ENCODE data around the gene DRAP1. TPM values are rescaled to one million over a fixed set of nuclear protein-coding genes. Genes with fewer than 3 reads are reported as not detected.

The DRAP1 gene
- total RNA-seq, 1 donor from 2014 or later = 59.2 TPM

DNA sequence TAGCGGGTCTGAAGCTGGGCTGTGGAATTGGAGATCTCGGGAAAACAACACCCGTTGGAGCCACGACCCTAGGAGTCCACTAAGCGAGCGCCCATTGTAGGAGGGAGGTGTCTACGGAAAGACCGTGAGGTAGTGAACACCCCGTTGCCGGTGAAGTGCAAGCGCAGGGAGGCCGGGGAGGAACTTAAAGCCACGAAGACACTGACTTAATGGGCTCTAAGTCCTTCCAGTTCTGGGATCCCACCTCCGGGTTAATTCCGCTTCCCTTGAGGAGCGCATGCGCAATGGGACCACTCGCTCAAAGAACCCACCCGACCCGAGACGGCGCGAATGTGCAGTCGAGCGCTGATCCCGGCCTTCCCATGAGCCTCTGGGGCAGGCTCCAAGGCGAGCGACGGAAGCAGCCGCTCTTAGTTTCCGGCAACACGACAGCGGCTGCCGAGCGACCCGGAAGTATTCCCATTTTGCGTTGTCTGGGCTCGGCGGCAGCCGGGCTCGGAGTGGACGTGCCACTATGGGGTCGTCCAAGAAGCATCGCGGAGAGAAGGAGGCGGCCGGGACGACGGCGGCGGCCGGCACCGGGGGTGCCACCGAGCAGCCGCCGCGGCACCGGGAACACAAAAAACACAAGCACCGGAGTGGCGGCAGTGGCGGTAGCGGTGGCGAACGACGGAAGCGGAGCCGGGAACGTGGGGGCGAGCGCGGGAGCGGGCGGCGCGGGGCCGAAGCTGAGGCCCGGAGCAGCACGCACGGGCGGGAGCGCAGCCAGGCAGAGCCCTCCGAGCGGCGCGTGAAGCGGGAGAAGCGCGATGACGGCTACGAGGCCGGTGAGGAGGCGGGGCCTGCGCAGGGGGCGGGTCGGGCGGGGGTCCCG lies 42.3 kb downstream of the DRAP1 start, which contains the start of gene SART1:
Gene SART1 (plus strand): TSS at position 468 of the 874 bp plus-strand sequence. CDS start 47 bp downstream, at position 515.
- peak within 1 kb of the TSS; percentile 78 for H3K27ac ChIP-seq
- no peaks in the 10 kb centered on the region for H3K27me3 ChIP-seq
- H3K36me3 ChIP-seq = peaks cover 0 to 25% of the 10 kb centered on the region in 2 donors
- peak in 1 of 2 donors; percentile 96 for DNase-seq (ENCODE audit: extremely low spot score in 2 of 2)
- H3K9me3 ChIP-seq = no peaks in the 10 kb centered on the region
- peak within 1 kb of the TSS; percentile 89 to 95 for H3K4me3 ChIP-seq
- intact Hi-C loops (cut with DNase I) = loop anchor here (5.0 kb wide), 1 partner anchor 39 kb away; no protein-coding TSS in a partner anchor
- TF ChIP-seq POLR2AphosphoS5 (IDR thresholded peaks at IDR 0.05; ENCODE audit: insufficient read depth in 1 of 2, low read depth in 1 of 2) (peak; percentile 94 to 100), POLR2A (IDR thresholded peaks at IDR 0.05) (peak in 1 of 2 donors; percentile 29)
- TF ChIP-seq, protein P1, sequence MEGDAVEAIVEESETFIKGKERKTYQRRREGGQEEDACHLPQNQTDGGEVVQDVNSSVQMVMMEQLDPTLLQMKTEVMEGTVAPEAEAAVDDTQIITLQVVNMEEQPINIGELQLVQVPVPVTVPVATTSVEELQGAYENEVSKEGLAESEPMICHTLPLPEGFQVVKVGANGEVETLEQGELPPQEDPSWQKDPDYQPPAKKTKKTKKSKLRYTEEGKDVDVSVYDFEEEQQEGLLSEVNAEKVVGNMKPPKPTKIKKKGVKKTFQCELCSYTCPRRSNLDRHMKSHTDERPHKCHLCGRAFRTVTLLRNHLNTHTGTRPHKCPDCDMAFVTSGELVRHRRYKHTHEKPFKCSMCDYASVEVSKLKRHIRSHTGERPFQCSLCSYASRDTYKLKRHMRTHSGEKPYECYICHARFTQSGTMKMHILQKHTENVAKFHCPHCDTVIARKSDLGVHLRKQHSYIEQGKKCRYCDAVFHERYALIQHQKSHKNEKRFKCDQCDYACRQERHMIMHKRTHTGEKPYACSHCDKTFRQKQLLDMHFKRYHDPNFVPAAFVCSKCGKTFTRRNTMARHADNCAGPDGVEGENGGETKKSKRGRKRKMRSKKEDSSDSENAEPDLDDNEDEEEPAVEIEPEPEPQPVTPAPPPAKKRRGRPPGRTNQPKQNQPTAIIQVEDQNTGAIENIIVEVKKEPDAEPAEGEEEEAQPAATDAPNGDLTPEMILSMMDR (IDR thresholded peaks at IDR 0.05) = peak in 1 of 3 experiments; percentile 31
- peaks cover 33% of the 10 kb centered on the region for H3K4me1 ChIP-seq

DNA sequence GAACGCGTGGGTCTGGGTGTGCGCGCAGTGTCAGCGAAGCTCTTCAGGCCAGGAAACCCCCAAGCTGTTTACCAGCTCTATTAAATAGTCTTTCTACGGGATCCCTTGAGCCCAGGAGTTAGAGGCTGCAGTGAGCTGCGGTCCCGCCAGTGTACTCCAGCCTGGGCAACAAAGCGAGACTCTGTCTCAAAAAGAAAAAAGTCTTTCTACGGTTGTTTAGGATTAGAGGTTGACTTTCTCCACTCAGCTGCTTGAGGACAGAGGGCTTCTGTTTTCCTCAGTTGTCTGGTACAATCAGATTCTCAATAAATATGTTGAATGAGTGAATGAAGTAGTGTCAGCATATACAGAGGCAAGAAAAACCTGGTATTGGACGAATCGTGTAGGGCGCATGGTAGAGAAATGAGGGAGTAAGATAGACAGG lies 42.9 kb downstream of the DRAP1 start:
- Histone ChIP-seq H3K4me1 (peaks cover 33% of the 10 kb centered on the region), H3K36me3 (peaks cover 0 to 32% of the 10 kb centered on the region in 2 donors), H3K4me3 (peak overlapping the region; percentile 89 to 95), H3K27ac (peak overlapping the region; percentile 78), H3K9me3 (no peaks in the 10 kb centered on the region), H3K27me3 (no peaks in the 10 kb centered on the region)
- no peak for TF ChIP-seq POLR2A (IDR thresholded peaks at IDR 0.05)
- TF ChIP-seq, protein P1 (IDR thresholded peaks at IDR 0.05) = no peak
- no peak for TF ChIP-seq POLR2AphosphoS5 (IDR thresholded peaks at IDR 0.05; ENCODE audit: insufficient read depth in 1 of 2, low read depth in 1 of 2)
- intact Hi-C loops (cut with DNase I) = loop anchor here (5.0 kb wide), 1 partner anchor 40 kb away; no protein-coding TSS in a partner anchor
- DNase-seq (ENCODE audit: extremely low spot score in 2 of 2) = no peak

DNA sequence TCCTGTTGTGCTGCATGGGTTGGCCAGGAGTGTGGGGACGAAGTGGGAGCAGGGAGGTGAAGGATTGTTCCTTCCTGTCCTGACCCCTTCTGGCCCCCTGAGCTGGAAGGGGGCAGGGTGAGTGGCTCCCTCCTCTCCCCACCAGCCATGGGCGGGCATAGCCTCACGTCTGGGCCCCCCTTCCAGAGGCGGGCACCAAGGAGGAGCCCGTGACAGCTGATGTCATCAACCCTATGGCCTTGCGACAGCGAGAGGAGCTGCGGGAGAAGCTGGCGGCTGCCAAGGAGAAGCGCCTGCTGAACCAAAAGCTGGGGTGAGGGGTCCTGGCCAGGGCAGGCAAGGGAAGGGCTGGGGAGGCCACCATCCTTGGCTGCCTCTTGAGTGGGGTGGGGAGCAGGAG lies 45.7 kb downstream of the DRAP1 start:
- DNase-seq (ENCODE audit: extremely low spot score in 2 of 2) = no peak
- intact Hi-C loops (cut with DNase I) = loop anchor here (5.0 kb wide), 1 partner anchor 43 kb away; no protein-coding TSS in a partner anchor
- Histone ChIP-seq H3K4me1 (peaks cover 33% of the 10 kb centered on the region), H3K27ac (no peak overlapping the region), H3K27me3 (no peaks in the 10 kb centered on the region), H3K36me3 (peaks cover 5 to 59% of the 10 kb centered on the region in 2 donors), H3K9me3 (no peaks in the 10 kb centered on the region), H3K4me3 (no peak overlapping the region)
- no peak for TF ChIP-seq POLR2A (IDR thresholded peaks at IDR 0.05)
- TF ChIP-seq, protein P1 (IDR thresholded peaks at IDR 0.05) = no peak
- no peak for TF ChIP-seq POLR2AphosphoS5 (IDR thresholded peaks at IDR 0.05; ENCODE audit: insufficient read depth in 1 of 2, low read depth in 1 of 2)

DNA sequence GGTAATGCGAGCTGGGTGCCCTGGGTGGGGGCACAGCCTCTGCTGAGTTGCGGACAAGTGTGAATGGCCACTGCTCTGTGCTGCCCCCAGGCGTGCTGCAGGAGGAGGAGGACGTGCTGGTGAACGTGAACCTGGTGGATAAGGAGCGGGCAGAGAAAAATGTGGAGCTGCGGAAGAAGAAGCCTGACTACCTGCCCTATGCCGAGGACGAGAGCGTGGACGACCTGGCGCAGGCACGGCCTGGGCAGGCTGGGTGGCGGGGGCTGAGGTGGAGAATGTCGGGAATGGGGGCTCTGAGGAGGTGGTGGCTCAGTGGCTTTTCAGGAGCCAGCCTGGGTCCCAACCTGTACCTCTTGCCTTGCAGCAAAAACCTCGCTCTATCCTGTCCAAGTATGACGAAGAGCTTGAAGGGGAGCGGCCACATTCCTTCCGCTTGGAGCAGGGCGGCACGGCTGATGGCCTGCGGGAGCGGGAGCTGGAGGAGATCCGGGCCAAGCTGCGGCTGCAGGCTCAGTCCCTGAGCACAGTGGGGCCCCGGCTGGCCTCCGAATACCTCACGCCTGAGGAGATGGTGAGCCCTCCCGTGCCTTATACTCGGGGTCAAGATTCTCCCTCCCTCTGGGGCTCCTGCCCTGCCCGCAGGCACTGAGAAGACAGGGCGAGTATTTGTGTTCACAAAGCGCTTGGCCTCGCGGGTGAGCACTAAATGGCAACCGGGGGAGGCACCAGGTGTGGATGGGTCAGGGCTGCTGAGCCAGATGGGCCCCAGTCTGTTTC lies 46.9 kb downstream of the DRAP1 start:
- TF ChIP-seq POLR2A (IDR thresholded peaks at IDR 0.05) (no peak), POLR2AphosphoS5 (IDR thresholded peaks at IDR 0.05; ENCODE audit: insufficient read depth in 1 of 2, low read depth in 1 of 2) (no peak)
- TF ChIP-seq, protein P1 (IDR thresholded peaks at IDR 0.05) = no peak
- Histone ChIP-seq H3K36me3 (peaks cover 5 to 66% of the 10 kb centered on the region in 2 donors), H3K4me3 (no peak overlapping the region), H3K9me3 (no peaks in the 10 kb centered on the region), H3K4me1 (peaks cover 27% of the 10 kb centered on the region), H3K27ac (no peak overlapping the region), H3K27me3 (no peaks in the 10 kb centered on the region)
- intact Hi-C loops (cut with DNase I) = no loop called here
- no peak for DNase-seq (ENCODE audit: extremely low spot score in 2 of 2)
